Uterus (tissue), 4 donors: Measurements from ENCODE around the gene OTUB1. TPM values are rescaled to one million over a fixed set of nuclear protein-coding genes. Genes with fewer than 3 reads are reported as not detected.

Experiments used
- DNase-seq, 2 donors: peaks; one replicate each; pipeline ENCODE4 v3.0.0-alpha.2; 2019 to 2020
- H3K27ac ChIP-seq, 2 donors: fragments of 200-600 bp; sonication (generic); 1 replicate in 1 of 2; 2 replicates in 1 of 2; pipeline ENCODE4 v1.5.1; 2016 to 2018
- H3K27me3 ChIP-seq, 2 donors: fragments of 200-600 bp; sonication (generic); one replicate each; pipeline ENCODE4 v1.5.1; 2018 to 2019; ENCODE audit warnings: control low read depth in 1 of 2
- H3K36me3 ChIP-seq, 2 donors: fragments of 200-600 bp; sonication (generic); one replicate each; pipeline ENCODE4 v1.5.1; 2019; ENCODE audit warnings: control low read depth in 1 of 2
- H3K4me1 ChIP-seq, 2 donors: fragments of 200-600 bp; sonication (generic); one replicate each; pipeline ENCODE4 v1.5.1; 2018 to 2019; ENCODE audit warnings: control low read depth in 1 of 2
- H3K4me3 ChIP-seq, 2 donors: fragments of 200-600 bp; sonication (generic); 1 replicate in 1 of 2; 2 replicates in 1 of 2; pipeline ENCODE4 v1.5.1; 2018 to 2019; ENCODE audit warnings: mild to moderate bottlenecking in 1 of 2
- H3K9me3 ChIP-seq, 2 donors: fragments of 200-600 bp; sonication (generic); one replicate each; pipeline ENCODE4 v1.5.1; 2019; ENCODE audit warnings: control low read depth in 1 of 2
- POLR2A ChIP-seq, 2 donors: fragments of 450-650 bp; IDR thresholded peaks; one replicate each; pipeline ENCODE4 v1.6.1; 2016; ENCODE audit warnings: antibody characterized with exemption in 2 of 2, mild to moderate bottlenecking in 1 of 2, moderate library complexity in 1 of 2
- intact Hi-C: fragments of 100-400 bp; cut with DNase I; formaldehyde crosslinking; loops from one replicate; pipeline ENCODE4 v1.15.1; 2023; ENCODE audit warnings: low total_unique reads
- total RNA-seq, 4 donors: library from RNA; depleted of rRNA in 3 of 4; stranded (reverse); fragments of >200 nt in 3 of 4; gene quantifications; one replicate each; pipeline versions ENCODE4 v1.1.0 to v1.2.4, GENCODE V29; 2014 to 2023
- TF ChIP-seq, protein P1 (sequence below), 4 experiments: fragments of 200-600 bp in 2 of 4; fragments of 450-650 bp in 2 of 4; sonication (generic) in 2 of 4; IDR thresholded peaks; one replicate each; pipeline ENCODE4 v1.5.1; 2016 to 2019; ENCODE audit warnings: antibody characterized with exemption in 4 of 4, mild to moderate bottlenecking in 2 of 4, moderate library complexity in 1 of 4
- donor health status: DM: yes; HTN: yes; CAD: no.

The OTUB1 gene
- total RNA-seq, 4 donors from 2014 or later = 29.5 to 54.6 (median 45.8) TPM

- no peak overlapping the region for H3K4me3 ChIP-seq
Measured at GRCh38 chr11:64019106-64020037, 33.1 kb downstream of the OTUB1 start.

DNA sequence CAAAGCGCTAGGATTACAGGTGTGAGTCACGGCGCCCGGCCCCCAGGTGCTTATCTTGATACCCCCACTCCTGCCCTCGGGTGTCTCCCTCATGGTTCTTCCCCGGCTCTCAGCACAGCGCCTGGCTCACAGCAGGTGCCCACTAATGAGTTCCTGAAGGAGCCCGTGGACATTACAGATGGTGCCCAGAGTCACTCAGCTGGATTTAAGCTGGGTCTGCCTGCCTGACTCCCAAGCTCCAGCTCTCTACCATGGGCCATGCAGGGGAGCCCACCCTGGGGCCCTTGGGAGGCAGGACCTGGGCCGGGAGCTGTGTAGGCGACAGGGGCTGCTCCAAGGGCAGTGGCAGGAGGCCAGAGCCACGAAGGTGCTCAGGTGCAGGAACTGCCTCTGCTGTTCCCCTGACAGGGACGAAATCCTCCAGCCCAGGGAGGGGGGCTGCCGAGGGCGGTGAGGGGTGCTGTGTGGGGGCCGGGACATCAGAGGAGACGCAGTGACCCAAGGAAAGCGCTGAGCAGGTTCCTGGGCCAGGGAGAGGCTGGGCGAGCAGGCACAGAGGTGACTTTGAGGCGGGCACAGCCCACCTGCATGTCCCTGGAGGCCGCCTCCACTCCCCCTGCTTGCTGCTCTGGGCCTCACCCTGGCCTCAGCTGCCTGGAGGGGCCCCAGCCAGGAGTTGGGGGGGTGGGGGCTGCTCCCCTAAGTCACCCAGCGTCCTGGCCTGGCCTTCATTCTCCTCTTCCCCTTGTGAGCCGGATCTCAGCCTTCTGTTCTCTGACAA lies 34.9 kb downstream of the OTUB1 start:
- Histone ChIP-seq H3K4me1 (no peaks in the 10 kb centered on the region), H3K27ac (no peak overlapping the region), H3K4me3 (no peak overlapping the region), H3K27me3 (no peaks in the 10 kb centered on the region), H3K9me3 (no peaks in the 10 kb centered on the region), H3K36me3 (no peaks in the 10 kb centered on the region)
- intact Hi-C loops = no loop called here
- TF ChIP-seq POLR2A (IDR thresholded peaks at IDR 0.05) = no peak
- TF ChIP-seq, protein P1, sequence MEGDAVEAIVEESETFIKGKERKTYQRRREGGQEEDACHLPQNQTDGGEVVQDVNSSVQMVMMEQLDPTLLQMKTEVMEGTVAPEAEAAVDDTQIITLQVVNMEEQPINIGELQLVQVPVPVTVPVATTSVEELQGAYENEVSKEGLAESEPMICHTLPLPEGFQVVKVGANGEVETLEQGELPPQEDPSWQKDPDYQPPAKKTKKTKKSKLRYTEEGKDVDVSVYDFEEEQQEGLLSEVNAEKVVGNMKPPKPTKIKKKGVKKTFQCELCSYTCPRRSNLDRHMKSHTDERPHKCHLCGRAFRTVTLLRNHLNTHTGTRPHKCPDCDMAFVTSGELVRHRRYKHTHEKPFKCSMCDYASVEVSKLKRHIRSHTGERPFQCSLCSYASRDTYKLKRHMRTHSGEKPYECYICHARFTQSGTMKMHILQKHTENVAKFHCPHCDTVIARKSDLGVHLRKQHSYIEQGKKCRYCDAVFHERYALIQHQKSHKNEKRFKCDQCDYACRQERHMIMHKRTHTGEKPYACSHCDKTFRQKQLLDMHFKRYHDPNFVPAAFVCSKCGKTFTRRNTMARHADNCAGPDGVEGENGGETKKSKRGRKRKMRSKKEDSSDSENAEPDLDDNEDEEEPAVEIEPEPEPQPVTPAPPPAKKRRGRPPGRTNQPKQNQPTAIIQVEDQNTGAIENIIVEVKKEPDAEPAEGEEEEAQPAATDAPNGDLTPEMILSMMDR (IDR thresholded peaks at IDR 0.05) = no peak
- no peak for DNase-seq

More at GRCh38 chr11:64019106-64020037, 33.1 kb downstream of the OTUB1 start:
- Histone ChIP-seq H3K27ac (no peak overlapping the region), H3K4me1 (no peaks in the 10 kb centered on the region), H3K27me3 (no peaks in the 10 kb centered on the region), H3K36me3 (no peaks in the 10 kb centered on the region), H3K9me3 (no peaks in the 10 kb centered on the region)
- intact Hi-C loops = no loop called here
- TF ChIP-seq, protein P1 (IDR thresholded peaks at IDR 0.05) = no peak
- no peak for DNase-seq

GRCh38 chr11:64021757-64022093 lies 35.5 kb downstream of the OTUB1 start:
- no peak for TF ChIP-seq POLR2A (IDR thresholded peaks at IDR 0.05)
- TF ChIP-seq, protein P1 (IDR thresholded peaks at IDR 0.05) = no peak
- Histone ChIP-seq H3K27ac (no peak overlapping the region), H3K36me3 (no peaks in the 10 kb centered on the region), H3K4me1 (no peaks in the 10 kb centered on the region), H3K4me3 (no peak overlapping the region), H3K9me3 (no peaks in the 10 kb centered on the region), H3K27me3 (no peaks in the 10 kb centered on the region)
- intact Hi-C loops = no loop called here
- no peak for DNase-seq

DNA sequence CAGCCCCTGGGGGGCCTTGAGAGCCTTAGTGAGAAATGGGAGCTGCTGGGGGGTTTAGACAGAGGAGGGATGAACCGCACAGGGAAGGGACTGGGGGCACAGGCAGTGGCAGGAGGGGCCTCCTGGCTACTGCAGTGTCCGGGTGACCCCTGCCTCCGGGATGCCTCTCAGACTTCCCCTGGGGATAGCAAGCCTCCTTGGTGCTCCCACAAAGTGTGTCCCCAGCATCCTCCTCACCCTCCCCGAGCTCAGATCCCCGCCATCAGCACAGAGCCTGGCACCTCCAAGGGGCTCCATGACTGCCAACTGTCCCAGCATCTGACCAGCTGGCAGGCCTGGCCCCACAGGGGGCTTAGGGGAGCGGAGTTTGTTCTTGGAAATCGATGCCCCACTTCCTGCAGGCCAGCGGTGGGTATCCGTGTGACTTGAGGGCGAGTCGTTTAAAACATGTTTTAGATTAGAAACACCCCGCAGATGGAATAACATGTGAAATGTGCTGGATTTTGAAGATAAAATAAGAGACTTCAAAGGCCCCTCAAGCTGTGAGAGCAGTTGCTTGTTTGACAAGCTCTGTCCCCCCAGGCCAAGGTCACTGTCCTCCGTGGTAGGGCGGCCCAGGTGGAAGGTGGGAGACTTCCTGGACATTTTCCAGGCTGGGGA lies 36.0 kb downstream of the OTUB1 start:
- no peak for TF ChIP-seq POLR2A (IDR thresholded peaks at IDR 0.05)
- TF ChIP-seq, protein P1 (IDR thresholded peaks at IDR 0.05) = no peak
- Histone ChIP-seq H3K4me3 (no peak overlapping the region), H3K9me3 (no peaks in the 10 kb centered on the region), H3K27ac (no peak overlapping the region), H3K36me3 (no peaks in the 10 kb centered on the region), H3K4me1 (no peaks in the 10 kb centered on the region), H3K27me3 (no peaks in the 10 kb centered on the region)
- no peak for DNase-seq
- intact Hi-C loops = no loop called here
